ENCODE measurements around the gene WDR86. TPM values are rescaled to one million over a fixed set of nuclear protein-coding genes. Genes with fewer than 3 reads are reported as not detected.

WDR86 gene
- total RNA-seq, 1 experiment from 2014 or later = 8.1 TPM

DNA sequence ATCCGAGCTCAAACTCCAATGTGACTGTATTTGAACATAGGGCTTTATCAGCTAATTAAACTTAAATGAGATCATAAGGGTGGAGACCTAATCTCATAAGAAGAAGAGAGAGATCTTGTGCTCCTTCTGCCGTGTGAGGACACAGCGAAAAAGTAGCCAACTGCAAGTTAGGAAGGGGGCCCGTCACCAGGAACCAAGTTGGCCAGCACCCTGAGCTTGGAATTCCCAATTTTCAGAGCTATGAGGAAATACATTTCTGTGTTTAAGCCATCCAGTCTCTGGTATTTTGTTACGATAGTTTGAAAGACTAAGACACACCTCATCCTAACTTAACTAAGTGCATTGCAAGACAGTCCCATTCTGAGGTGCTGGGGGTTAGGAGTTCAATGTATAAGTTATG is 14.1 kb upstream of the WDR86 start:
- no peak overlapping the region for H3K56ac ChIP-seq (ENCODE audit: insufficient read length, low read depth, low read length)
- no peaks in the 10 kb centered on the region for H3K23me2 ChIP-seq (ENCODE audit: insufficient read length, low read depth, low read length, poor library complexity, severe bottlenecking)
- no peak overlapping the region for H2BK20ac ChIP-seq (ENCODE audit: low read depth, low read length, poor library complexity, severe bottlenecking)
- no peak overlapping the region for H2BK12ac ChIP-seq (ENCODE audit: insufficient read length, low read depth, low read length)
- H3K27me3 ChIP-seq (ENCODE audit: insufficient read depth, low read length) = no peaks in the 10 kb centered on the region
- no peaks in the 10 kb centered on the region for H3K79me2 ChIP-seq (ENCODE audit: insufficient read depth, low read length)
- H3K9me3 ChIP-seq (ENCODE audit: control insufficient read depth, low read depth, low read length) = no peaks in the 10 kb centered on the region
- H3K4me1 Mint-ChIP-seq = peaks cover 17 to 24% of the 10 kb centered on the region in 2 experiments
- peaks cover 55% of the 10 kb centered on the region for H3K27me3 Mint-ChIP-seq (ENCODE audit: low read depth)
- H4K91ac ChIP-seq (ENCODE audit: insufficient read length, low read depth, low read length) = no peak overlapping the region
- H2BK15ac ChIP-seq (ENCODE audit: low read depth, low read length) = no peak overlapping the region
- no peak overlapping the region for H3K27ac Mint-ChIP-seq
- H3K4me2 ChIP-seq (ENCODE audit: insufficient read depth, insufficient read length, low read length) = no peak overlapping the region
- H2BK5ac ChIP-seq (ENCODE audit: insufficient read length, low read length) = no peak overlapping the region
- no peak overlapping the region for H2AK5ac ChIP-seq (ENCODE audit: insufficient read length, low read length)
- H4K5ac ChIP-seq (ENCODE audit: insufficient read length, low read depth, low read length) = no peak overlapping the region
- H2AFZ ChIP-seq (ENCODE audit: low read length) = no peak overlapping the region
- TF ChIP-seq, protein P1, sequence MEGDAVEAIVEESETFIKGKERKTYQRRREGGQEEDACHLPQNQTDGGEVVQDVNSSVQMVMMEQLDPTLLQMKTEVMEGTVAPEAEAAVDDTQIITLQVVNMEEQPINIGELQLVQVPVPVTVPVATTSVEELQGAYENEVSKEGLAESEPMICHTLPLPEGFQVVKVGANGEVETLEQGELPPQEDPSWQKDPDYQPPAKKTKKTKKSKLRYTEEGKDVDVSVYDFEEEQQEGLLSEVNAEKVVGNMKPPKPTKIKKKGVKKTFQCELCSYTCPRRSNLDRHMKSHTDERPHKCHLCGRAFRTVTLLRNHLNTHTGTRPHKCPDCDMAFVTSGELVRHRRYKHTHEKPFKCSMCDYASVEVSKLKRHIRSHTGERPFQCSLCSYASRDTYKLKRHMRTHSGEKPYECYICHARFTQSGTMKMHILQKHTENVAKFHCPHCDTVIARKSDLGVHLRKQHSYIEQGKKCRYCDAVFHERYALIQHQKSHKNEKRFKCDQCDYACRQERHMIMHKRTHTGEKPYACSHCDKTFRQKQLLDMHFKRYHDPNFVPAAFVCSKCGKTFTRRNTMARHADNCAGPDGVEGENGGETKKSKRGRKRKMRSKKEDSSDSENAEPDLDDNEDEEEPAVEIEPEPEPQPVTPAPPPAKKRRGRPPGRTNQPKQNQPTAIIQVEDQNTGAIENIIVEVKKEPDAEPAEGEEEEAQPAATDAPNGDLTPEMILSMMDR (conservative IDR thresholded peaks at IDR 0.05) = no peak
- peaks cover 0 to 11% (median 0%) of the 10 kb centered on the region in 3 experiments; a peak in 2 of 7 replicates for H3K36me3 Mint-ChIP-seq (ENCODE audit: insufficient read depth in 1 of 3, low read depth in 3 of 3)
- H3K4ac ChIP-seq (ENCODE audit: low read depth, low read length) = no peak overlapping the region
- no peak overlapping the region for H3K14ac ChIP-seq (ENCODE audit: insufficient read depth, low read length)
- no peak overlapping the region for H3K27ac ChIP-seq (ENCODE audit: insufficient read length, low read depth, low read length)
- H3K79me1 ChIP-seq (ENCODE audit: insufficient read depth, low read depth, low read length, poor library complexity, severe bottlenecking) = no peaks in the 10 kb centered on the region
- H3K18ac ChIP-seq (ENCODE audit: insufficient read length, low read depth, low read length) = no peak overlapping the region
- no peak overlapping the region for H2BK120ac ChIP-seq (ENCODE audit: low read depth, low read length, poor library complexity, severe bottlenecking)
- no peak overlapping the region for H3K9ac ChIP-seq (ENCODE audit: extremely low read depth, insufficient read length, low read length)
- no peak overlapping the region for H4K8ac ChIP-seq (replicated peaks; ENCODE audit: insufficient read length, low read depth, low read length)
- no peaks in the 10 kb centered on the region; the same call in 1 of the 2 replicates for H3K4me1 ChIP-seq (ENCODE audit: insufficient read depth, low read length)
- H3K9me3 Mint-ChIP-seq = peaks cover 7 to 25% of the 10 kb centered on the region in 2 experiments; a peak in 4 of 5 replicates
- no peak for DNase-seq
- H4K20me1 ChIP-seq (ENCODE audit: control insufficient read depth, insufficient read depth, insufficient read length) = no peaks in the 10 kb centered on the region
- no peak overlapping the region for H3K4me3 Mint-ChIP-seq
- H3T11ph ChIP-seq (ENCODE audit: low read length) = no peak overlapping the region
- WGBS (ENCODE audit: extremely low coverage, insufficient read length, low lambda C conversion rate) = no CpG with 5 or more reads among the region's 5 CpGs
- H3K23ac ChIP-seq (ENCODE audit: insufficient read length, low read depth, low read length) = no peak overlapping the region
